Activated CD4-positive, alpha-beta T cell treated with anti-CD3 and anti-CD28 coated beads, Interleukin-2, Interleukin-4, amounts not matched to agents 100 ng/mL and 50 ng/mL, durations not matched to agents 16 hours and 8 hours (primary cell): ENCODE data around the gene KIAA1328.
"Not testable (repeated sequence)": the region's sequence is repeated elsewhere in the genome, so short reads cannot be mapped to it uniquely, and the experiment has no call there.

Experiments
- DNase-seq: peaks from one replicate; pipeline ENCODE4 v3.0.0-alpha.2; 2020; ENCODE audit warnings: low spot score

The KIAA1328 gene

GRCh38 chr18:36826556-36826955, 2.4 kb upstream of the KIAA1328 start:
- DNase-seq = no peak

DNA sequence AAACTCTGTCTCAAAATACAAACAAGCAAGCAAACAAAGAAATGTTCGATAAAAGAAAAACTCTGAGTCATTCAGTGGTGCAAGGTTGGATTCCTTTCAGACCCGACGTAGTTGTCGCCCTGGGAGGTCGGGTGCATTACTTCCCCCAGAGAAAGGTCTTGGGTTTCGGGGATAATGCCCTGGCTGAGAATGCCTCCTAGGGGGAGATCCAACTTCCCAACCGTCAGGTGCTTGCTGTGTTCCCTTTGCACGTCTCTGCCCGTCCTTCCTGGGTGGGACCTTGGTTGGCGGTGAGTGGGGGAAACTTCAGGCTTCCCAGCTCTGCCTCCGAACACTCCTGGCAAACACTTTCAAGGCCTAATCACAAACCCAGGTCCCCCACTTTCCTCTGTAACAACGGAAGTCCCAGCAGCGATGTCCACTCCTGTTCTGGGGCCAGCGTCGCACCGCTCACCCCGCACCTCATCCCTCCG, 734 bp upstream of the KIAA1328 start:
- peak; percentile 14 for DNase-seq

DNA sequence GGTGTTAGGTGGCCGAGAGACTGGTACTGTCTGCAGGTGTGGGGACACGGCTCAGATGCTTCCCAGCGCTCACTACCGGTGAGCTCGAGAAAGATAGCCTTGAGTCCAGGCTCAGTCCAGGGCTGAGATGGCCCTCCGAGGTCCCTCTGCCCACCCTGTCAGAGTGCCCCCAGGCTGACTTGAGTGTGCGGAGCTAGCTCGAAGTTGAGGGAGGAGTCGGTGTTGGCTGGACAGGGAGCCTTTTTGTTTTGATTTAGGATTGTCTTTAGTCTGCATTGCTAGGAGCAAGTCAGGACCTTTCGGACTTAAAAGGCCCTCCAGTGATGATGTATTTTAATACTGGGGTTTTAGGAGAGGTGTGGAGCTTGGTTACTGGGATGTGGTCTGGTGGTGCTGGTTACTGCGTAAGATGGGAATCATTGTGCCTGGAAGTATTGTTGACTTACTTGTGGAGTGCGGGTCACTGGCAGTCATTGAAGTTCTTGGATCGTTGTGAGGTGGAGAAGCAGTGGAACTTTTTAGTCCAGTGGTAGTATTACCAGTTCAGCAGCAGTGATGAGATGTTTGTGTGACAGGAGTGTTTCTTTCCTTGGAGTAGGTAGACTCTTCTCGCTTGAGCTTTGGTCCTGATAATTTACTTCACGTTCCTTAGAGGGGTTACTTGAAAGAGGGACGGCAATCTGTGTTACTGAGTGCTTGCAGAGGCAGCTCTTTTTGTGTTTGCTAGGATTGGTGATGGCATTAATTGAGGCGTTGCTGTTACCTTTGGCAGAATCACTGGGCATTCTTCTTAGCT, 633 bp downstream of the KIAA1328 start:
- DNase-seq = no peak

- no peak for DNase-seq
These were observed 1.2 kb downstream of the KIAA1328 start for GRCh38 chr18:36830158-36830495.

- DNase-seq = no peak
These were observed 2.2 kb downstream of the KIAA1328 start for GRCh38 chr18:36831139-36831538.

DNA sequence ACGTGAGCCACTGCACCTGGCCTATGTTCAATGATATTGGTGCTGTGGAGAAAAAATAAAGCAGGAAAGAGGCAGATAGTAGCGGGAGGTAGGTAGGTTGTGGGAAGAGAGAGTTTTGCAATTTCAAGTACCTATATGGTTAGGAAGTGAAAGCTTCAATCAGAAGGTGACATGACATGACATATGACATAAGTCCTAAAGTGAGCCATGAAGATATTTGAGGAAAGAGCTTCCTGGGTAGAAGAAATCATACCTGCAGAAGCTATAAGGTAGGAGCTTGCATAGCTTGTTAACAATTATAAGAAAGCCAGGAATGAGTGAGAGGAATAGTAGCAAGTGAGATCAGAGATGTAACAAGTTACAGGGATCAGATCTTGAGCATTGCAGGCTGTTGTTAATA, 4.2 kb downstream of the KIAA1328 start:
- DNase-seq = no peak

DNA sequence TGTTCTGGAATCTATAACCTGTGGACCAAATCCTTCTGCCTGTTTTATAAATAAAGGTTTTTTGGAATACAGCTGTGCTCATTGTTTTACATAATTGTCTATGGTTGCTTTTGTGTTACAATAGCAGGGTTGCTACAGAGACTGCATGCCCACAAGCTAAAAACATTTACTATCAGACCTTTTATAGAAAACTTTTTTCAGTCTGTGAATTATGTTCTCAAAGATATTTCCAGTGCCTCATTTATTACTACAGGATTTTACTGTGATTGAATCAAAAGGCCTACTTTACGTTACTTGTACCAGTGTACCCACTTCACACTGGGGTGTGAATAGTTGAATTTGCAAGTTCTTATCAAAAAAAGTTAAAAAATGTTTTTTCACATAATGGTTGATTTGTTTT, 7.0 kb downstream of the KIAA1328 start:
- no peak for DNase-seq

GRCh38 chr18:36839835-36840234, 10.9 kb downstream of the KIAA1328 start:
- no peak for DNase-seq

- DNase-seq = no peak
These were observed 14.3 kb downstream of the KIAA1328 start for GRCh38 chr18:36843199-36843598.

GRCh38 chr18:36843784-36844183, 14.9 kb downstream of the KIAA1328 start:
- no peak for DNase-seq

DNA sequence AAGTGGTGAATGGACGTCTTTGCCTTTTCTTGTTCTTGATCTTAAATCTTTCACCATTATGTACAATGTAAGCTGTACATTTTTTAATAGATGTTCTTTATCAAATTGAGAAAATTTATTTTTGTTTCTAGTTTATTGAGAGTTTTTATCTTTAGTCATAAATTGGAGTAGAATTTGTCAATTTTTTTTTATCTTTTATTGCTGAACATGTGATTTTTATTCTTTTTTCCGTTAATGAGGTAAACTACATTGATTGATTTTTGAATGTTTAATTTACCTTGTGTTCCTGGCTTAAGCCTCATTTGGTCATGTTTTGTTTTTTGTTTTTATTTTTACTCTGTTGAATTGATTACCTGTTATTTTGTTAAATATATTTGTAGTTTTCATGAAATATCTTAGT, 19.7 kb downstream of the KIAA1328 start:
- no peak for DNase-seq

GRCh38 chr18:36849288-36850006, 20.5 kb downstream of the KIAA1328 start:
- no peak for DNase-seq

GRCh38 chr18:36850527-36851201, 21.7 kb downstream of the KIAA1328 start:
- peak; percentile 55 for DNase-seq

- no peak for DNase-seq
These were observed 22.3 kb downstream of the KIAA1328 start for GRCh38 chr18:36851202-36851590.

DNA sequence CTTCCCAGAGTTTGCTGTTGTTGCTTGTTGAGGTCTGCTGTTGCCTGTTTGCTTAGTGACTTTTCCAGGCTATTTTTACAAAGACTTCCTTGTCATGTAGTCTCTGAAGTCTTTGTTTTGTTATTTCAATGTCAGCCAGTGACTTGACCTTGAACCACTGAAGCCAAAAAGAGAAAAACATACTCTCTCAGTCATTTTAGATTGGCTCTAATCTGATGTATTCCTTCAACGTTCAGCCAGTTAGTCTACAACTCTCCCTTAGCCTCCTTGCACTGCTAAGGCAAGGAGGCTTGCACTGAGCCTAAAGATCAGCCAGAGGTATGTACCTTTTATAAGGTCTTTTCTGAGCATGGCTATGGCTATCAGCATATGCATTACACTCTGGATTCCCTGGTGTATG, 27.9 kb downstream of the KIAA1328 start:
- DNase-seq = no peak

GRCh38 chr18:36862182-36862581, 33.3 kb downstream of the KIAA1328 start:
- peak; percentile 28 for DNase-seq

DNA sequence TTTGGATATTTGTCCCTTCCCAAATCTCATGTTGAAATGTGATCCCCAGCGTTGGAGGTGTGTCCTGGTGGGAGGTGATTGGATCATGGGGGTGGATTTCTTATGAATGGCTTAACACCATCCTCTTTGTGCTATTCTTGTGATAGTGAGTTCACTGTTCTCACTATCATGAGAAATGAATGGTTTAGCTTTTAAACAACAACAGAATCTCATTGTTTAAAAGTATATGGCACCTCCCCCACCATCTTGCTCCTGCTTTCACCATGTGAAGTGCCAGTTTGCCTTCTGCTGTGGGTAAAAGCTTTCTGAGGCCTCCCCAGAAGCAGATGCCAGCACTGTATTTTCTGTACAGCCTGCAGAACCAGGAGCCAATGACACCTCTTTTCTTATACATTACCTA, 38.1 kb downstream of the KIAA1328 start:
- no peak for DNase-seq

DNA sequence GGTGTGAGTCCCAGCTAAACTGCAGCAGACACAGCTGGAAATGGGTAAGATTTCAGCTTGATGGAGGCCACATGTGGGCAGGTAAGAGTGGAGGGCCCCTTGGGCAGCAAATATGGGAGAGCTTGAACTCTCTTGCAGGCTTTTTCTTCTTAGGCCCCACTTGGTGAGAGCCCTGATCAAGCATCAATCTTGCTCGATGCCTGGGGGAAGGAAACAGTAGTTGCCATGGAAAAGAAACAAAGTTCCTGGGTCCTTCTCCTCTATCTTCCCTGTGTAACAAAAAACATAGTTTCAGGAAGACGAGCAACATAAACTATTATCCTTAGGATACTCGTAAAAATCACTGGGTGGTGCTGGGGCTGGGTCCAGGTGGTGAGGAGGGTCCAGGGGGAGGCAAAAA, 42.9 kb downstream of the KIAA1328 start:
- DNase-seq = no peak

DNA sequence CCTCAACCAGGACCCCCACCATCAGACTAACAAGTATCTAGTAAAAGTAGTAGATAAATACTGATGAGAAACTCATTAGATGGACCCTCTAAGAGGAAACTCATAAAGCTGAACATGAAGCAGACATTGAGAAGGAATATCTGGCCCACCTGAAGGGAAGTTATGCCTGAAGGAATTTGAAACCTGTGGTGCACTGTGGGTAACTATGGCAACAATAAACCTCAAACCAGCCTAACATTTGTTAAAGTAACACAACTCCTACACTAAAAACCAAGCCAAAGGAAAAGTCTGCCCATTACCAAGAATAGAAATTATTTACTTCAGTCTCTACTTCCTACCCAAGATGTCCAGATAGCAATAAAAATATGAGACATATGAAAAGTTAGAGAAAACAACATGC, 43.4 kb downstream of the KIAA1328 start:
- no peak for DNase-seq

- DNase-seq = not testable (repeated sequence)
These were observed 44.9 kb downstream of the KIAA1328 start for GRCh38 chr18:36873826-36874225.

GRCh38 chr18:36879796-36880195, 50.9 kb downstream of the KIAA1328 start:
- DNase-seq = not testable (repeated sequence)

GRCh38 chr18:36885981-36886380, 57.1 kb downstream of the KIAA1328 start:
- DNase-seq = no peak

GRCh38 chr18:36887114-36887513, 58.2 kb downstream of the KIAA1328 start:
- no peak for DNase-seq
